Uterus (tissue), 4 donors: Measurements from ENCODE around the gene EIF1AD. TPM values are rescaled to one million over a fixed set of nuclear protein-coding genes. Genes with fewer than 3 reads are reported as not detected.
A peak's percentile ranks its signal among the peaks of the same experiment; 100 is the strongest.

Source experiments
- DNase-seq, 2 donors: peaks; one replicate each; pipeline ENCODE4 v3.0.0-alpha.2; 2019 to 2020
- H3K27ac ChIP-seq, 2 donors: fragments of 200-600 bp; sonication (generic); 1 replicate in 1 of 2; 2 replicates in 1 of 2; pipeline ENCODE4 v1.5.1; 2016 to 2018
- H3K27me3 ChIP-seq, 2 donors: fragments of 200-600 bp; sonication (generic); one replicate each; pipeline ENCODE4 v1.5.1; 2018 to 2019; ENCODE audit warnings: control low read depth in 1 of 2
- H3K36me3 ChIP-seq, 2 donors: fragments of 200-600 bp; sonication (generic); one replicate each; pipeline ENCODE4 v1.5.1; 2019; ENCODE audit warnings: control low read depth in 1 of 2
- H3K4me1 ChIP-seq, 2 donors: fragments of 200-600 bp; sonication (generic); one replicate each; pipeline ENCODE4 v1.5.1; 2018 to 2019; ENCODE audit warnings: control low read depth in 1 of 2
- H3K4me3 ChIP-seq, 2 donors: fragments of 200-600 bp; sonication (generic); 1 replicate in 1 of 2; 2 replicates in 1 of 2; pipeline ENCODE4 v1.5.1; 2018 to 2019; ENCODE audit warnings: mild to moderate bottlenecking in 1 of 2
- H3K9me3 ChIP-seq, 2 donors: fragments of 200-600 bp; sonication (generic); one replicate each; pipeline ENCODE4 v1.5.1; 2019; ENCODE audit warnings: control low read depth in 1 of 2
- CTCF ChIP-seq, 4 experiments: fragments of 200-600 bp in 2 of 4; fragments of 450-650 bp in 2 of 4; sonication (generic) in 2 of 4; IDR thresholded peaks; one replicate each; pipeline ENCODE4 v1.5.1; 2016 to 2019; ENCODE audit warnings: antibody characterized with exemption in 4 of 4, mild to moderate bottlenecking in 2 of 4, moderate library complexity in 1 of 4
- POLR2A ChIP-seq, 2 donors: fragments of 450-650 bp; IDR thresholded peaks; one replicate each; pipeline ENCODE4 v1.6.1; 2016; ENCODE audit warnings: antibody characterized with exemption in 2 of 2, mild to moderate bottlenecking in 1 of 2, moderate library complexity in 1 of 2
- intact Hi-C: fragments of 100-400 bp; cut with DNase I; formaldehyde crosslinking; loops from one replicate; pipeline ENCODE4 v1.15.1; 2023; ENCODE audit warnings: low total_unique reads
- total RNA-seq, 4 donors: library from RNA; depleted of rRNA in 3 of 4; stranded (reverse); fragments of >200 nt in 3 of 4; gene quantifications; one replicate each; pipeline versions ENCODE4 v1.1.0 to v1.2.4, GENCODE V29; 2014 to 2023
- donor health status: DM: yes; HTN: yes; CAD: no.

The EIF1AD gene
- total RNA-seq, 4 donors from 2014 or later: 15.6 to 38.2 (median 33.1) TPM

- Histone ChIP-seq H3K9me3 (no peaks in the 10 kb centered on the region), H3K4me1 (peaks cover 9 to 12% of the 10 kb centered on the region in 2 donors), H3K27me3 (no peaks in the 10 kb centered on the region), H3K36me3 (no peaks in the 10 kb centered on the region), H3K27ac (peak overlapping the region; percentile 81 to 87), H3K4me3 (peak overlapping the region; percentile 51 to 88)
- intact Hi-C loops: no loop called here
- no peak for DNase-seq
- no peak for TF ChIP-seq POLR2A (IDR thresholded peaks at IDR 0.05)
- no peak for TF ChIP-seq CTCF (IDR thresholded peaks at IDR 0.05)
Measured at GRCh38 chr11:65960824-65961266, 41.1 kb downstream of the EIF1AD start.

GRCh38 chr11:65958774-65959420 lies 43.1 kb downstream of the EIF1AD start:
- intact Hi-C loops: no loop called here
- no peaks in the 10 kb centered on the region for H3K9me3 ChIP-seq
- H3K27ac ChIP-seq: no peak overlapping the region
- H3K36me3 ChIP-seq: no peaks in the 10 kb centered on the region
- peaks cover 9% of the 10 kb centered on the region in 2 donors for H3K4me1 ChIP-seq
- no peaks in the 10 kb centered on the region for H3K27me3 ChIP-seq
- no peak for DNase-seq
- TF ChIP-seq POLR2A (IDR thresholded peaks at IDR 0.05) (no peak), CTCF (IDR thresholded peaks at IDR 0.05) (no peak)
- H3K4me3 ChIP-seq: no peak overlapping the region

GRCh38 chr11:65958291-65958690 lies 43.7 kb downstream of the EIF1AD start:
- Histone ChIP-seq H3K27ac (no peak overlapping the region), H3K9me3 (no peaks in the 10 kb centered on the region), H3K4me1 (peaks cover 6 to 8% of the 10 kb centered on the region in 2 donors), H3K36me3 (no peaks in the 10 kb centered on the region), H3K27me3 (no peaks in the 10 kb centered on the region), H3K4me3 (no peak overlapping the region)
- intact Hi-C loops: no loop called here
- DNase-seq: no peak
- TF ChIP-seq CTCF (IDR thresholded peaks at IDR 0.05) (no peak), POLR2A (IDR thresholded peaks at IDR 0.05) (no peak)

GRCh38 chr11:65954771-65955170 lies 47.2 kb downstream of the EIF1AD start:
- intact Hi-C loops: no loop called here
- Histone ChIP-seq H3K4me3 (no peak overlapping the region), H3K36me3 (no peaks in the 10 kb centered on the region), H3K27ac (no peak overlapping the region), H3K4me1 (no peaks in the 10 kb centered on the region), H3K9me3 (no peaks in the 10 kb centered on the region), H3K27me3 (no peaks in the 10 kb centered on the region)
- no peak for DNase-seq
- TF ChIP-seq CTCF (IDR thresholded peaks at IDR 0.05) (no peak), POLR2A (IDR thresholded peaks at IDR 0.05) (no peak)

- intact Hi-C loops: no loop called here
- Histone ChIP-seq H3K27me3 (no peaks in the 10 kb centered on the region), H3K4me1 (no peaks in the 10 kb centered on the region), H3K27ac (no peak overlapping the region), H3K4me3 (no peak overlapping the region), H3K36me3 (no peaks in the 10 kb centered on the region), H3K9me3 (no peaks in the 10 kb centered on the region)
- DNase-seq: no peak
- TF ChIP-seq POLR2A (IDR thresholded peaks at IDR 0.05) (no peak), CTCF (IDR thresholded peaks at IDR 0.05) (no peak)
Measured at GRCh38 chr11:65953471-65953870, 48.5 kb downstream of the EIF1AD start.
